Activated CD8-positive, alpha-beta memory T cell treated with anti-CD3 and anti-CD28 coated beads, Interleukin-2, amount 50 U/mL, for 24 hours (primary cell): Measurements from ENCODE around the gene TFEB.
"Not testable (repeated sequence)": the region's sequence is repeated elsewhere in the genome, so short reads cannot be mapped to it uniquely, and the experiment has no call there.

Experiments used
- DNase-seq: peaks from one replicate; pipeline ENCODE4 v3.0.0-alpha.2; 2020; ENCODE audit errors: extremely low read depth

Gene TFEB

GRCh38 chr6:41766043-41766664 lies 30.7 kb upstream of the TFEB start:
- DNase-seq, result not testable (repeated sequence)

GRCh38 chr6:41763470-41763869 lies 28.1 kb upstream of the TFEB start:
- no peak for DNase-seq

- DNase-seq, result no peak
Measured at GRCh38 chr6:41759905-41760579, 24.6 kb upstream of the TFEB start.

- no peak for DNase-seq
Measured at GRCh38 chr6:41759106-41759904, 23.9 kb upstream of the TFEB start.

DNA sequence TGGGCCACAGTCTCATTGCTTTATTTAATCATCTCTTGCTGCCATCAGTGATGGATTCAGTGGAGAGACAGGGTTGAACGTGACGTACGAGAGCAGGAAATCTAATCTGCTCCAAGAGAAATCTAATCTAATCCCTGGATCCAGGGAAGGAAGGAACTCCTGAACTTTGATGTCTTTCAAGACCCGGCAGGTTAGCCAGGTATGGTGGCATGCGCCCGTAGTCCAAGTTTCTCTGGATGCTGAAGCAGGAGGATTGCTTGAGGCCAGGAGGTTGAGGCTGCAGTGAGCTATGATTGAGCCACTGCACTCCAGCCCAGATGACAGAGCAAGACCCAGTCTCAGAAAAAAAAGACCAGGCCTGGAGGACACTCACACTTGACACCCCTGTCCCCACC lies 23.2 kb upstream of the TFEB start:
- no peak for DNase-seq

- DNase-seq, result no peak
Measured at GRCh38 chr6:41757931-41758640, 22.7 kb upstream of the TFEB start.

- DNase-seq, result no peak
Measured at GRCh38 chr6:41757271-41757670, 21.9 kb upstream of the TFEB start.

DNA sequence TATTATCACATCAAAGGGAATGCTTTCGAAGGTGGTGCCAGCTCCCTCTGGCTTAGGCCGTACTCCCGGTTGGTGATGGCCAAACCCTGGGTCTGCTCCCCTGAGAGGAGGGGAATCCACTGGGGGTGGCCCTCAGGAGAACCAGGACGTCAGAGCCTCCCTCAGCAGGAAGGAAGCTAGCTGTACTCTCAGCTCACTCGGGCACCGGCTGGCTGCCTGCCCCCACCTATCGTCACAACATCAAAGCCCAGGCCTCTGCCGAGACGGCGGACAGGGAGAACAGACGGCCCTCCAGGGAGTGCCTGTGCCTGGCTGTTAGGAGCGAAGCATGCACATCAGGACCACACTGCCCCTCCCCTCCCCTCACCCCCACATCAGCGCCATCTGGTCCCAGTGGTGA lies 20.9 kb upstream of the TFEB start:
- DNase-seq, result no peak

DNA sequence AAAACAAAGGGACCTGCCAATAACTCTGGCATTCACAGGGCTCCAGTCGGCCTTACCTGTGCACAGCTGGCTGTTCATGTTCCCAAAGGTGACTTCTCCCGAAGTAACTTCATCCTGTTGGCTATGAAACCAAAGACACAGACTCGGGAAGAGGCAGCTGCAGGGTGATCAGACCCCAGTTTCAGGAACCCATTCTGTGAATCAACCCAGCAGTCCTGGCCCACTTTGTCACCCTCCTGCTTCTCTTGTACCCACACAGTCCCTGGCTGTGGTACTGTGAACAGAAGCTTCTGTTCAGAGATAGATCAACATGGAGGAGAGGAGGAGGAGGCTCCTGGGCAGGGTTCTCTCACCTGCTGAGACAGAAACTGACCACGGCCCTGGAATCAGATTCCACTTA lies 20.5 kb upstream of the TFEB start:
- no peak for DNase-seq

GRCh38 chr6:41750374-41750773 lies 15.0 kb upstream of the TFEB start:
- no peak for DNase-seq

DNA sequence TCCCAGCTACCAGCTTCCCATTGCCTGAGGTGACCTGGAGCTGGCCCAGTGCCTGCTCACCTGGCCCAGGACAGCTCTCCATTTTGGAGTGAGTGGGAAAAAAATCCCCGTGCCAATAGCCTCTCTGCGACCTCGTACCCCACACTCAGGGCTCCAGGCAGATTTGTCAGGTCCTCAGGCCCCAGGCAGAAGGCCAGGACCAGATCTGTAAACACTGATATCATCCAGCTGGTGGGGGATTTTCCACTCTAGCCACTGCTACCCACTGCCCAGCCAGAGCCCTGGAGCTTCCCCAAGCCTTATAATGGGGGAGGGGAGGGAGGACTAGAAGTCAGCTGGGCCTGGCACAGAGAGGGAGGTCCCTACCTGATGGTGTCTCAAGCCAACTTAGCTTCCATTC lies 13.1 kb upstream of the TFEB start:
- no peak for DNase-seq

DNA sequence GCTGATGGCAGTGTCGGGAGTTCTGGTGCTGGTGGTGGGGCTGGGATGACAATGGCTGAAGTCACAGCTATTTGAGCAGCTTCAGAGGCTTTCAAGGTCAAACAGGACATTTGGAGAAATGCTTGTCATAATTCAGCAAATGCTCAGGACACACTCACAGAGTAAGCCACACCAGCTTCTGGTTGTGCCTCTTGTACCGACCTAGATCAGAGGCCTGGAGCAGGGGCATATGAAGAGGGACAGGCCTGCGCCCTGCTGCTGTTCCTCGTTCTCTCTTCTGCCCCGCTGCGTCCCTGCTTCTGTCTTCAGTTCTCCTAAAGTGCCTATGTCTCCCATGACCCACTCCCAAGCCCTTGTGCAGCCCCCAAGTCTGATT lies 12.7 kb upstream of the TFEB start:
- DNase-seq, result no peak

GRCh38 chr6:41747256-41748101 lies 12.1 kb upstream of the TFEB start, which contains the start of gene PGC:
TSS of gene PGC (minus strand) at chr6:41747397. CDS start at chr6:41747334, 63 bp downstream.
- no peak for DNase-seq

DNA sequence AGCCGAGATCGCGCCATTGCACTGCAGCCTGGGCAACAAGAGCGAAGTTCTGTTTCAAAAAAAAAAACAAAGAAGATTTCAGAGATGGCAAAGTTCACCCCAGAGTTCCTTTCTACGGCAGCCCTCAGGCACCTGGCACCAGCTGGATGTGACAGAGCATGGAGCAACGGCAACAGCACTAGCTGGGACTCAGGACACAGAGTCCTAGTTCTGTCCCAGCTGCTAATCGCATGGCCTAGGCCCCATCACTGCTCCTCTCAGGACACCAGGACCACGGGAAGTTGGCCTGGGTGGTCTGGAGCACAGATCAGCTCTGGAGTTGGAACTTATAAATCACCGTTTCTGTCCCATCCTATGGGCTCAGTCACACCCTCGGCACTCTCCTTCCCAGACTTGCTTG lies 10.7 kb upstream of the TFEB start:
- DNase-seq, result no peak

- DNase-seq, result no peak
Measured at GRCh38 chr6:41744236-41744787, 8.9 kb upstream of the TFEB start.

- DNase-seq, result no peak
Measured at GRCh38 chr6:41743406-41744235, 8.2 kb upstream of the TFEB start.

DNA sequence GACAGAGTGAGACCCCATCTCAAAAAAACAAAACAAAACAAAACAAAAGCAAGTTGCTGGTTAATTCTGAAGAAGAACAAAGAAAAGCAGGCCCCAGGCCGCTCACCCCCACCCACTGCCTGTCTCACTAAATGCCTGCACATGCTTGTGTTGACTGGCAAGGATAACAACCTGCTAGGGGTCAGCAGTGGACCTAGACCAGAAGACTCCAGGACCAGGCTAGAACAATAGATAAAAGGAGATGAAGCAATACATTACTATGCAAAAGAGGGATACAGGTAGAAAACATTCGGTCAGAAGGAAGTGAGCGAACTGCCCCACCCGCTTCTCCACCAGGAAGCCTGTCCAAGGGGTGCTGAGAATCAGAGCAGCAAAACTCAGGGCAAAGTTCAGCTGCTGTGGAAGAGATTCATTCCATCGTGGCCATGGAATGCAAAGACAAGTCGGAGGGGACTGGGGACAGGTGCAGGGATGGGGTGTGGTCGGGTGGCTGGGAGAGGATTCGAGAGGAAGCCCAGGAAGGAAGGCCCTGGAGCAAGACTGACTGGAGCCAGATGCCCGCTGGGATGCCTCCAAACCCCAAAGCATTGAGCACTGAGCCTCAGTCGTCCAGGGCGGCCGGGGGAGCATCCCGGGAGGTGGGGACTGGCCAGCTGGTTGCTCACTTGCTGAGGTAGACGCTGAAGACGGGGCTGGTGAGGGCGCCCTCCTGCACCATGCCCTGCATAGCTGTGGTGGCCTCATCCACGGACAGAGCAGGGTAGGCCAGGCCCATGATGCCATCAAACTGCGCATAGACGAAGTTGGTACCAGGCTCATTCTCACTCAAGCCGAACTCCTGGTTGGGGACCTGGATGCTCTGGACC lies 6.5 kb upstream of the TFEB start:
- no peak for DNase-seq

- DNase-seq, result no peak
Measured at GRCh38 chr6:41740366-41741162, 5.2 kb upstream of the TFEB start.
